ENCODE results near the gene ISCA1.

ISCA1 gene

GRCh38 chr9:86248746-86249145 is 33.6 kb downstream of the ISCA1 start:
- no peak for DNase-seq (ENCODE audit: low spot score)
- no peak for TF ChIP-seq CTCF (IDR thresholded peaks at IDR 0.05; ENCODE audit: borderline replicate concordance, control extremely low read depth, extremely low read depth, insufficient read depth, missing control alignments)
- in situ Hi-C loops (cut with MboI; ENCODE audit: low sequenced_read_pairs, unreplicated experiment), result loop anchor here (25.0 kb wide), 1 partner anchor 436 kb away; no protein-coding TSS in a partner anchor

GRCh38 chr9:86246752-86247161 is 35.6 kb downstream of the ISCA1 start:
- TF ChIP-seq CTCF (IDR thresholded peaks at IDR 0.05; ENCODE audit: borderline replicate concordance, control extremely low read depth, extremely low read depth, insufficient read depth, missing control alignments), result no peak
- DNase-seq (ENCODE audit: low spot score), result peak; percentile 55
- in situ Hi-C loops (cut with MboI; ENCODE audit: low sequenced_read_pairs, unreplicated experiment), result loop anchor here (25.0 kb wide), 1 partner anchor 434 kb away; no protein-coding TSS in a partner anchor

- in situ Hi-C loops (cut with MboI; ENCODE audit: low sequenced_read_pairs, unreplicated experiment), result loop anchor here (25.0 kb wide), 1 partner anchor 430 kb away; no protein-coding TSS in a partner anchor
- no peak for TF ChIP-seq CTCF (IDR thresholded peaks at IDR 0.05; ENCODE audit: borderline replicate concordance, control extremely low read depth, extremely low read depth, insufficient read depth, missing control alignments)
- no peak for DNase-seq (ENCODE audit: low spot score)
These were observed 40.3 kb downstream of the ISCA1 start for GRCh38 chr9:86242071-86242470.

GRCh38 chr9:86241216-86241615 is 41.1 kb downstream of the ISCA1 start:
- no peak for DNase-seq (ENCODE audit: low spot score)
- in situ Hi-C loops (cut with MboI; ENCODE audit: low sequenced_read_pairs, unreplicated experiment), result loop anchor here (25.0 kb wide), 1 partner anchor 429 kb away; no protein-coding TSS in a partner anchor
- TF ChIP-seq CTCF (IDR thresholded peaks at IDR 0.05; ENCODE audit: borderline replicate concordance, control extremely low read depth, extremely low read depth, insufficient read depth, missing control alignments), result no peak

- no peak for TF ChIP-seq CTCF (IDR thresholded peaks at IDR 0.05; ENCODE audit: borderline replicate concordance, control extremely low read depth, extremely low read depth, insufficient read depth, missing control alignments)
- DNase-seq (ENCODE audit: low spot score), result no peak
- in situ Hi-C loops (cut with MboI; ENCODE audit: low sequenced_read_pairs, unreplicated experiment), result loop anchor here (25.0 kb wide), 1 partner anchor 427 kb away; no protein-coding TSS in a partner anchor
These were observed 43.2 kb downstream of the ISCA1 start for GRCh38 chr9:86238861-86239770.

- DNase-seq (ENCODE audit: low spot score), result no peak
- no peak for TF ChIP-seq CTCF (IDR thresholded peaks at IDR 0.05; ENCODE audit: borderline replicate concordance, control extremely low read depth, extremely low read depth, insufficient read depth, missing control alignments)
- in situ Hi-C loops (cut with MboI; ENCODE audit: low sequenced_read_pairs, unreplicated experiment), result loop anchor here (25.0 kb wide), 1 partner anchor 419 kb away; no protein-coding TSS in a partner anchor
These were observed 51.5 kb downstream of the ISCA1 start for GRCh38 chr9:86230858-86231257.
